MCF 10A (cell line): ENCODE measurements around the gene PIP4K2A. TPM values are rescaled to one million over a fixed set of nuclear protein-coding genes. Genes with fewer than 3 reads are reported as not detected.

Experiments used
- BruUV-seq: library from RNA; stranded (reverse); fragments of 400-500 nt; replicated peaks from 2 replicates; lab custom pipeline; 2021; lab: Mats Ljungman, UMichigan
- CTCF ChIA-PET: fragments of 300-600 bp; sonication (Branson Sonifier 250); formaldehyde crosslinking; extraction: SDS; loops from one replicate; lab custom pipeline; 2021; ENCODE audit warnings: antibody characterized with exemption, inconsistent platforms; lab: Yijun Ruan, JAX
- POLR2A ChIA-PET: fragments of 300-600, 350-650 bp; sonication (Branson Sonifier 250); formaldehyde crosslinking; extraction: SDS; loops from one replicate; lab custom pipeline; 2020; ENCODE audit warnings: antibody characterized with exemption, inconsistent platforms; lab: Yijun Ruan, JAX
- DNase-seq: peaks from one replicate; pipeline ENCODE4 v3.0.0-alpha.2; 2018; ENCODE audit not compliant: unreplicated experiment
- H3K27ac Mint-ChIP-seq: one replicate; pipeline ENCODE4 v1.8.0; 2022; ENCODE audit warnings: mild to moderate bottlenecking, low read depth, mixed read lengths; ENCODE audit not compliant: unreplicated experiment
- H3K27me3 Mint-ChIP-seq: one replicate; pipeline ENCODE4 v1.8.0; 2022; ENCODE audit warnings: mixed read lengths; ENCODE audit not compliant: insufficient read depth, unreplicated experiment
- H3K36me3 Mint-ChIP-seq: one replicate; pipeline ENCODE4 v1.8.0; 2022; ENCODE audit warnings: mild to moderate bottlenecking, moderate library complexity, mixed read lengths; ENCODE audit not compliant: insufficient read depth, unreplicated experiment
- H3K4me1 Mint-ChIP-seq: one replicate; pipeline ENCODE4 v1.8.0; 2022; ENCODE audit warnings: mixed read lengths; ENCODE audit not compliant: insufficient read depth, unreplicated experiment
- H3K4me3 Mint-ChIP-seq: one replicate; pipeline ENCODE4 v1.8.0; 2022; ENCODE audit warnings: mild to moderate bottlenecking, moderate library complexity, mixed read lengths; ENCODE audit not compliant: unreplicated experiment
- H3K9me3 Mint-ChIP-seq: one replicate; pipeline ENCODE4 v1.8.0; 2022; ENCODE audit warnings: mixed read lengths; ENCODE audit not compliant: unreplicated experiment
- intact Hi-C: fragments of 100-400 bp; cut with micrococcal nuclease; formaldehyde crosslinking; loops from 2 replicates; pipeline ENCODE4 v1.14.1; 2022
- total RNA-seq: library from RNA; stranded (reverse); gene quantifications from 2 replicates; pipeline ENCODE4 v1.2.3, GENCODE V29; 2022
- TF ChIP-seq, protein P1 (sequence below): fragments of 200-600 bp; IDR thresholded peaks from one replicate; pipeline ENCODE4 v1.8.0; 2022; ENCODE audit warnings: antibody characterized with exemption, mild to moderate bottlenecking; ENCODE audit not compliant: unreplicated experiment

PIP4K2A gene
- total RNA-seq, 1 experiment from 2014 or later = 24.2 TPM

DNA sequence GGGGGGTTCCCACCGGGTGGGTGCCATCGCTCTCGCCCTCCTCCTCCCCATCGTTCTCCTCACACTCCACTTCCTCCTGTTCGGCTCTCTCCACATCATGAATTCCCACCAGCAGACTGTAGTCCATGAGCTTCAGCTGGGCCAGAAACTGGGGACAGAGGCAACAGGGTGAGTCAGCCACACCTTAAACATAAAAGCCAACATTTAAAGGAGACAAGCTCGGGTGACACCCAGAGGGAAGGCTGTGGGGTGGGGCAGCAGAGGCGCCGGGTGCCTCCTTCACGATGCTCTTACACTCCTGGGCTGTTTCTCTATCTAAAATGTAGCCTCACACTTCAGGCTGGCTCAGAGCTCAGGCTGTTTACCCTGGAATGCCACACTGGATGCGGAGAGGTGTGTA is 172.5 kb downstream of the PIP4K2A start:
- CTCF ChIA-PET = interaction anchor here (1.2 kb wide), 1 partner anchor 9 kb away, joined by 3 read pairs; no protein-coding TSS in a partner anchor
- Mint-ChIP-seq H3K4me1 (no peaks in the 10 kb centered on the region), H3K36me3 (peaks cover 19% of the 10 kb centered on the region), H3K27ac (no peak overlapping the region), H3K27me3 (no peaks in the 10 kb centered on the region), H3K9me3 (no peaks in the 10 kb centered on the region), H3K4me3 (no peak overlapping the region)
- no TSS peak for BruUV-seq
- intact Hi-C loops = no loop called here
- no peak for DNase-seq
- POLR2A ChIA-PET = interaction anchor here (0.7 to 1.2 kb wide), 2 partner anchors 313 to 452 kb away, joined by 3 to 5 read pairs; no protein-coding TSS in a partner anchor
- TF ChIP-seq, protein P1, sequence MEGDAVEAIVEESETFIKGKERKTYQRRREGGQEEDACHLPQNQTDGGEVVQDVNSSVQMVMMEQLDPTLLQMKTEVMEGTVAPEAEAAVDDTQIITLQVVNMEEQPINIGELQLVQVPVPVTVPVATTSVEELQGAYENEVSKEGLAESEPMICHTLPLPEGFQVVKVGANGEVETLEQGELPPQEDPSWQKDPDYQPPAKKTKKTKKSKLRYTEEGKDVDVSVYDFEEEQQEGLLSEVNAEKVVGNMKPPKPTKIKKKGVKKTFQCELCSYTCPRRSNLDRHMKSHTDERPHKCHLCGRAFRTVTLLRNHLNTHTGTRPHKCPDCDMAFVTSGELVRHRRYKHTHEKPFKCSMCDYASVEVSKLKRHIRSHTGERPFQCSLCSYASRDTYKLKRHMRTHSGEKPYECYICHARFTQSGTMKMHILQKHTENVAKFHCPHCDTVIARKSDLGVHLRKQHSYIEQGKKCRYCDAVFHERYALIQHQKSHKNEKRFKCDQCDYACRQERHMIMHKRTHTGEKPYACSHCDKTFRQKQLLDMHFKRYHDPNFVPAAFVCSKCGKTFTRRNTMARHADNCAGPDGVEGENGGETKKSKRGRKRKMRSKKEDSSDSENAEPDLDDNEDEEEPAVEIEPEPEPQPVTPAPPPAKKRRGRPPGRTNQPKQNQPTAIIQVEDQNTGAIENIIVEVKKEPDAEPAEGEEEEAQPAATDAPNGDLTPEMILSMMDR = no peak

DNA sequence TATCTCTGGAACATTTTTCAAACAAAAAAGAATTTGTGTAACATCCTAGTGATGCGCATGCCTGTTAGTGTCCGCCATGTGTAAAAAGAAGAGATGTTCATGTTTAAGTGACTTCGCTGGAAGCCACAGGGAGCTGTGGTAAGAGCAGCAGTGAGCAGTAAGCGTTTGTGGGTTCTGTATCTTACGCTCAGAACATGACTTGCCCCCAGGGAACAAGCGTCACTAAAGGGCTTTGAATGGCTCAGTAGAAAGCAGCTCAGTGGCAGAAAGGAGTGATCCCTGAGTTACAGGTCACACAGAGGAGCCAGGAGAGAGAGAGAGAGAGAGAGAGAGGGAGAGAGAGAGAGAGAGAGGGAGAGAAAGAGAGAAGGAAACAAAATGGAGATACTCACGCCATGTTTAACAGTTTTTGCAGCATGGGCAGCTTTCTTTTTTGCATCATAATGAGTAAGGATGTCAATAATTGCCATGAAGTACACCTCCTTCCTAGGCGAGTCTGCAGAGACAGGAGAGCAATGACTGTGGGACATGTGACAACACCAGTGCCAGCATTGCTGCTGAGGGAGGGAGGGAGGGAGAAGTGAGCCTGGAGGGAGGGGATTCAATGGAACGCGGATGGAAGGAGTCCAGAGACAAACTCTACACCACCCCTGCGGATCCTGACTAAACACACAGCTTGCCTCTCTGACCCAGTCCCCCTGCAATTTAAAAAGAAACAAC is 174.6 kb downstream of the PIP4K2A start:
- no peaks in the 10 kb centered on the region for H3K4me1 Mint-ChIP-seq
- H3K4me3 Mint-ChIP-seq = no peak overlapping the region
- ChIA-PET CTCF (interaction anchor here (0.6 to 0.7 kb wide), 2 partner anchors 49 to 230 kb away, joined by 3 read pairs; no protein-coding TSS in a partner anchor), POLR2A (no interaction called here)
- no TSS peak for BruUV-seq
- DNase-seq = no peak
- intact Hi-C loops = no loop called here
- no peak overlapping the region for H3K27ac Mint-ChIP-seq
- no peaks in the 10 kb centered on the region for H3K27me3 Mint-ChIP-seq
- TF ChIP-seq, protein P1 = no peak
- peaks cover 19% of the 10 kb centered on the region for H3K36me3 Mint-ChIP-seq
- H3K9me3 Mint-ChIP-seq = no peaks in the 10 kb centered on the region

GRCh38 chr10:22537810-22538209 is 176.6 kb downstream of the PIP4K2A start:
- peaks cover 19% of the 10 kb centered on the region for H3K36me3 Mint-ChIP-seq
- H3K27me3 Mint-ChIP-seq = no peaks in the 10 kb centered on the region

DNA sequence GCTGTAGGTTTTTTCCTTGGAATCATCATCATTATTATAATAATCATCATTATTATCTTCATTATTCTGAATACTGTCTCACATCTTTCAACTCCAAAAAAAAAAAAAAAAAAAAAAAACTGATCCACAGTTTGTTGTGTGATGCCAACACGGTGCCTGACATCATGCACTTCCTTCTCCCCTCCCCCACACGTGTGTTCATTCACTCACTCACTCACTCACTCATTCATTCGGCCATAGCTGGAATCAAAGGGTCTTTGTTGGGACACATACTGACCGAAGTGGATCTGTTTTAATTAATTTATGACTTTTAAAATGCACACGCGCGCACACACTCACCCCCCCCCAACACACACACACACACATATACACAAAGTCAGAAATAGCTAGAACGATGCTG is 177.8 kb downstream of the PIP4K2A start:
- H3K9me3 Mint-ChIP-seq = no peaks in the 10 kb centered on the region
- intact Hi-C loops = no loop called here
- peaks cover 15% of the 10 kb centered on the region for H3K36me3 Mint-ChIP-seq
- ChIA-PET CTCF (no interaction called here), POLR2A (no interaction called here)
- H3K4me3 Mint-ChIP-seq = no peak overlapping the region
- H3K4me1 Mint-ChIP-seq = no peaks in the 10 kb centered on the region
- no peak overlapping the region for H3K27ac Mint-ChIP-seq
- no peaks in the 10 kb centered on the region for H3K27me3 Mint-ChIP-seq
- no peak for DNase-seq
- BruUV-seq = no TSS peak
- TF ChIP-seq, protein P1 = no peak

More at GRCh38 chr10:22537810-22538209, 176.6 kb downstream of the PIP4K2A start:
- ChIA-PET CTCF (no interaction called here), POLR2A (no interaction called here)
- no peak for DNase-seq
- no peaks in the 10 kb centered on the region for H3K9me3 Mint-ChIP-seq
- no peaks in the 10 kb centered on the region for H3K4me1 Mint-ChIP-seq
- intact Hi-C loops = no loop called here
- no peak overlapping the region for H3K4me3 Mint-ChIP-seq
- TF ChIP-seq, protein P1 = no peak
- H3K27ac Mint-ChIP-seq = no peak overlapping the region
- BruUV-seq = no TSS peak
